Naive thymus-derived CD4-positive, alpha-beta T cell (primary cell): ENCODE data around the gene MARK4. TPM values are rescaled to one million over a fixed set of nuclear protein-coding genes. Genes with fewer than 3 reads are reported as not detected.

Source experiments
- ATAC-seq: fragments of 150-1000 bp; cut with Tn5 transposase; 2 replicates; pipeline ENCODE4 v1.10.0; 2021; ENCODE audit warnings: mild to moderate bottlenecking, moderate library complexity
- CTCF ChIA-PET: fragments of 350-600 bp; sonication (Branson Sonifier 250); formaldehyde crosslinking; loops from one replicate; lab custom pipeline; 2021; ENCODE audit warnings: antibody characterized with exemption; lab: Charles Lee
- POLR2A ChIA-PET: fragments of 350-600 bp; sonication (Branson Sonifier 250); formaldehyde crosslinking; loops from one replicate; lab custom pipeline; 2021; ENCODE audit warnings: antibody characterized with exemption, inconsistent platforms; lab: Charles Lee
- DNase-seq, 9 donors: peaks; one replicate each; pipeline versions ENCODE4 v3.0.0 to v3.0.0-alpha.2; 2020 to 2022; ENCODE audit warnings: mixed read lengths in 1 of 9
- H3K27ac ChIP-seq: one replicate; pipeline ENCODE4 v1.7.0; 2013; ENCODE audit warnings: mild to moderate bottlenecking, low read depth, low read length, moderate library complexity
- H3K27me3 ChIP-seq, 2 donors: one replicate each; pipeline ENCODE4 v1.7.0; 2013; ENCODE audit warnings: low read length in 2 of 2, mild to moderate bottlenecking in 2 of 2, moderate library complexity in 2 of 2; ENCODE audit not compliant: control insufficient read depth in 2 of 2, insufficient read depth in 2 of 2
- H3K36me3 ChIP-seq, 3 experiments: 1 replicate in 2 of 3; 2 replicates in 1 of 3; pipeline ENCODE4 v1.7.0; 2013; ENCODE audit warnings: low read length in 3 of 3, mild to moderate bottlenecking in 3 of 3, moderate library complexity in 1 of 3; ENCODE audit not compliant: insufficient read depth in 3 of 3, control insufficient read depth in 2 of 3
- H3K4me1 ChIP-seq, 2 donors: one replicate each; pipeline ENCODE4 v1.7.0; 2013; ENCODE audit warnings: low read length in 2 of 2, mild to moderate bottlenecking in 2 of 2, moderate library complexity in 1 of 2; ENCODE audit not compliant: control insufficient read depth in 2 of 2, insufficient read depth in 2 of 2
- H3K4me3 ChIP-seq: 2 replicates; pipeline ENCODE4 v1.7.0; 2013; ENCODE audit warnings: mild to moderate bottlenecking, low read length
- H3K9me3 ChIP-seq, 3 experiments: 1 replicate in 2 of 3; 2 replicates in 1 of 3; pipeline ENCODE4 v1.7.0; 2013; ENCODE audit warnings: low read length in 3 of 3; ENCODE audit not compliant: control insufficient read depth in 2 of 3
- H3K27ac Mint-ChIP-seq, 9 donors: one replicate each; pipeline ENCODE4 v1.8.0; 2020 to 2022; ENCODE audit warnings: mixed read lengths in 9 of 9, mild to moderate bottlenecking in 8 of 9, moderate library complexity in 5 of 9, inconsistent platforms in 2 of 9
- H3K27me3 Mint-ChIP-seq, 5 donors: one replicate each; pipeline ENCODE4 v1.8.0; 2021 to 2022; ENCODE audit warnings: mixed read lengths in 5 of 5, mild to moderate bottlenecking in 1 of 5
- H3K36me3 Mint-ChIP-seq, 5 donors: one replicate each; pipeline ENCODE4 v1.8.0; 2020 to 2022; ENCODE audit warnings: mixed read lengths in 5 of 5, mild to moderate bottlenecking in 3 of 5, inconsistent platforms in 1 of 5
- H3K4me1 Mint-ChIP-seq, 7 donors: one replicate each; pipeline ENCODE4 v1.8.0; 2020 to 2022; ENCODE audit warnings: mixed read lengths in 7 of 7, mild to moderate bottlenecking in 3 of 7, inconsistent platforms in 1 of 7
- H3K4me3 Mint-ChIP-seq, 10 donors: one replicate each; pipeline ENCODE4 v1.8.0; 2020 to 2022; ENCODE audit warnings: mild to moderate bottlenecking in 10 of 10, mixed read lengths in 10 of 10, moderate library complexity in 6 of 10, inconsistent platforms in 2 of 10
- H3K9me3 Mint-ChIP-seq, 11 donors: one replicate each; pipeline ENCODE4 v1.8.0; 2020 to 2022; ENCODE audit warnings: mixed read lengths in 11 of 11, mild to moderate bottlenecking in 4 of 11, inconsistent platforms in 1 of 11, moderate library complexity in 1 of 11
- intact Hi-C, 2 donors: fragments of 100-400 bp; cut with micrococcal nuclease; formaldehyde crosslinking; loops; one replicate each; pipeline ENCODE4 v1.15.1; 2023
- polyA plus RNA-seq, 2 donors: library from polyadenylated mRNA; unstranded; fragments of 300-500 nt; fragmentation: Illumina TruSeq; gene quantifications; one replicate each; pipeline ENCODE4 v1.2.3, GENCODE V29; 2021
- total RNA-seq, 6 experiments: library from RNA in 5 of 6; stranded (reverse) in 5 of 6; gene quantifications; 1 replicate in 5 of 6; 2 replicates in 1 of 6; pipeline ENCODE4 v1.2.3 and lab custom pipeline; 2021 to 2026

MARK4 gene
- total and polyA plus RNA-seq, 7 experiments from 2014 or later, result 0.70 to 39.2 (median 22.8) TPM

- Mint-ChIP-seq H3K4me1 (peaks cover 7 to 17% (median 11%) of the 10 kb centered on the region in 7 donors), H3K27me3 (peaks cover 0 to 17% (median 8%) of the 10 kb centered on the region in 5 donors)
Measured at GRCh38 chr19:45247136-45247535, 3.9 kb upstream of the MARK4 start.

GRCh38 chr19:45249261-45250033 lies 1.6 kb upstream of the MARK4 start:
- peak overlapping the region in 1 of 9 donors; percentile 23 for H3K27ac Mint-ChIP-seq
- peak overlapping the region; percentile 28 to 96 (median 75) for H3K4me3 Mint-ChIP-seq
- intact Hi-C loops, result loop anchor here (2.0 to 5.0 kb wide), 5 partner anchors 71 to 347 kb away; partner anchors contain the start of genes BLOC1S3 (in 1 of the 2), POLR1G (in 1 of the 2), PPP1R13L (in 1 of the 2) and PPP1R37 (in 1 of the 2)

More at GRCh38 chr19:45247136-45247535, 3.9 kb upstream of the MARK4 start:
- H3K9me3 ChIP-seq, result no peaks in the 10 kb centered on the region
- intact Hi-C loops, result loop anchor here in 1 of 2 donors (5.0 kb wide), 1 partner anchor 345 kb away; no protein-coding TSS in a partner anchor
- Mint-ChIP-seq H3K27ac (no peak overlapping the region), H3K36me3 (no peaks in the 10 kb centered on the region), H3K4me3 (no peak overlapping the region), H3K9me3 (peaks cover 0 to 1% (median 0%) of the 10 kb centered on the region in 11 donors)
- H3K36me3 ChIP-seq, result no peaks in the 10 kb centered on the region
- DNase-seq (no peak), ATAC-seq (no peak)
- H3K27ac ChIP-seq, result no peak overlapping the region
- CTCF ChIA-PET, result no interaction called here
- no peak overlapping the region for H3K4me3 ChIP-seq
- H3K27me3 ChIP-seq, result no peaks in the 10 kb centered on the region
- peaks cover under 1 to 6% of the 10 kb centered on the region in 2 donors for H3K4me1 ChIP-seq
- POLR2A ChIA-PET, result no interaction called here

GRCh38 chr19:45250216-45250831 lies 747 bp upstream of the MARK4 start:
- H3K4me3 ChIP-seq, result peak overlapping the region; percentile 63
- no peaks in the 10 kb centered on the region for H3K9me3 ChIP-seq
- peak overlapping the region; percentile 63 for H3K27ac ChIP-seq
- ChIA-PET POLR2A (interaction anchor here (1.0 to 1.5 kb wide), 2 partner anchors 71 to 73 kb away, joined by 3 read pairs; partner anchors contain the start of gene TRAPPC6A), CTCF (no interaction called here)
- H3K4me1 ChIP-seq, result peaks cover 19 to 20% of the 10 kb centered on the region in 2 donors
- intact Hi-C loops, result loop anchor here (2.0 to 5.0 kb wide), 4 partner anchors 72 to 248 kb away; partner anchors contain the start of genes BLOC1S3 (in 1 of the 2), POLR1G (in 1 of the 2), PPP1R13L (in 1 of the 2) and PPP1R37 (in 1 of the 2)
- no peaks in the 10 kb centered on the region for H3K36me3 Mint-ChIP-seq
- ATAC-seq (no peak), DNase-seq (no peak)
- H3K27me3 Mint-ChIP-seq, result peaks cover 0 to 5% (median 0%) of the 10 kb centered on the region in 5 donors
- H3K36me3 ChIP-seq, result peaks cover 0 to 4% (median 0%) of the 10 kb centered on the region in 3 experiments
- H3K4me3 Mint-ChIP-seq, result peak overlapping the region; percentile 87 to 96 (median 94)
- peaks cover 23 to 42% (median 34%) of the 10 kb centered on the region in 7 donors for H3K4me1 Mint-ChIP-seq
- no peaks in the 10 kb centered on the region for H3K27me3 ChIP-seq
- H3K9me3 Mint-ChIP-seq, result peaks cover 0 to 1% (median 0%) of the 10 kb centered on the region in 11 donors
- H3K27ac Mint-ChIP-seq, result peak overlapping the region in 7 of 9 donors; percentile 58 to 90 (median 79)

More at GRCh38 chr19:45249261-45250033, 1.6 kb upstream of the MARK4 start:
- ATAC-seq, result no peak
- no peak for DNase-seq
- Histone ChIP-seq H3K27ac (no peak overlapping the region), H3K27me3 (no peaks in the 10 kb centered on the region), H3K4me3 (no peak overlapping the region), H3K36me3 (peaks cover 0 to 4% (median 0%) of the 10 kb centered on the region in 3 experiments), H3K4me1 (peaks cover 19 to 20% of the 10 kb centered on the region in 2 donors), H3K9me3 (no peaks in the 10 kb centered on the region)
- H3K27me3 Mint-ChIP-seq, result peaks cover 0 to 9% (median 7%) of the 10 kb centered on the region in 5 donors
- H3K9me3 Mint-ChIP-seq, result peaks cover 0 to 1% (median 0%) of the 10 kb centered on the region in 11 donors
- POLR2A ChIA-PET, result interaction anchor here (1.0 to 1.5 kb wide), 2 partner anchors 70 to 72 kb away, joined by 3 read pairs; partner anchors contain the start of gene TRAPPC6A
- H3K36me3 Mint-ChIP-seq, result no peaks in the 10 kb centered on the region
- peaks cover 23 to 36% (median 29%) of the 10 kb centered on the region in 7 donors for H3K4me1 Mint-ChIP-seq
- CTCF ChIA-PET, result interaction anchor here (0.6 kb wide), 1 partner anchor 484 kb away, joined by 3 read pairs; no protein-coding TSS in a partner anchor

GRCh38 chr19:45251452-45252354 lies 632 bp downstream of the MARK4 start:
- Histone ChIP-seq H3K36me3 (peaks cover 0 to 4% (median 0%) of the 10 kb centered on the region in 3 experiments), H3K9me3 (no peaks in the 10 kb centered on the region), H3K4me1 (peaks cover 19 to 20% of the 10 kb centered on the region in 2 donors), H3K27me3 (no peaks in the 10 kb centered on the region), H3K4me3 (peak overlapping the region; percentile 59), H3K27ac (peak overlapping the region; percentile 72)
- H3K36me3 Mint-ChIP-seq, result no peaks in the 10 kb centered on the region
- H3K27ac Mint-ChIP-seq, result peak overlapping the region in 5 of 9 donors; percentile 28 to 81 (median 78)
- H3K4me3 Mint-ChIP-seq, result peak overlapping the region; percentile 52 to 94 (median 80)
- CTCF ChIA-PET, result no interaction called here
- POLR2A ChIA-PET, result no interaction called here
- peak in 5 of 9 donors; percentile 5 to 36 (median 9) for DNase-seq
- peaks cover 23 to 46% (median 36%) of the 10 kb centered on the region in 7 donors for H3K4me1 Mint-ChIP-seq
- peaks cover 0 to 5% (median 0%) of the 10 kb centered on the region in 5 donors for H3K27me3 Mint-ChIP-seq
- H3K9me3 Mint-ChIP-seq, result peaks cover 0 to 1% (median 0%) of the 10 kb centered on the region in 11 donors
- intact Hi-C loops, result loop anchor here (1.0 to 5.0 kb wide), 6 partner anchors 73 to 249 kb away; partner anchors contain the start of genes BLOC1S3 (in 2 of the 2), TRAPPC6A (in 2 of the 2), CLASRP (in 1 of the 2) and POLR1G (in 1 of the 2)
- no peak for ATAC-seq

- Histone ChIP-seq H3K4me1 (peaks cover 19 to 20% of the 10 kb centered on the region in 2 donors), H3K27ac (no peak overlapping the region), H3K4me3 (peak overlapping the region; percentile 31), H3K27me3 (no peaks in the 10 kb centered on the region), H3K9me3 (no peaks in the 10 kb centered on the region), H3K36me3 (peaks cover 0 to 4% (median 0%) of the 10 kb centered on the region in 3 experiments)
- Mint-ChIP-seq H3K9me3 (peaks cover 0 to 1% (median 0%) of the 10 kb centered on the region in 11 donors), H3K4me1 (peaks cover 20 to 46% (median 33%) of the 10 kb centered on the region in 7 donors), H3K27me3 (peaks cover 0 to 5% (median 0%) of the 10 kb centered on the region in 5 donors), H3K27ac (peak overlapping the region in 7 of 9 donors; percentile 21 to 87 (median 72)), H3K4me3 (peak overlapping the region; percentile 52 to 94 (median 80)), H3K36me3 (no peaks in the 10 kb centered on the region)
- ATAC-seq (no peak), DNase-seq (no peak)
- ChIA-PET POLR2A (no interaction called here), CTCF (no interaction called here)
- intact Hi-C loops, result loop anchor here in 1 of 2 donors (5.0 kb wide), 3 partner anchors 154 to 251 kb away; partner anchors contain the start of genes POLR1G, PPP1R13L, PPP1R37 and RELB
Measured at GRCh38 chr19:45253396-45254027, 2.4 kb downstream of the MARK4 start.
